GM12892 (cell line): ENCODE data around the gene SV2A.

ENCODE experiments used
- POLR2A ChIP-seq: IDR thresholded peaks from 2 replicates; pipeline ENCODE4 v1.6.1; 2011; ENCODE audit warnings: low read depth, low read length, control low read depth
- POLR2AphosphoS5 ChIP-seq: IDR thresholded peaks from 2 replicates; pipeline ENCODE4 v1.6.1; 2011; ENCODE audit warnings: low read depth, low read length, control low read depth
- TAF1 ChIP-seq: IDR thresholded peaks from 2 replicates; pipeline ENCODE4 v1.6.1; 2011; ENCODE audit warnings: low read depth, mild to moderate bottlenecking, control low read depth, low read length, borderline replicate concordance

DNA sequence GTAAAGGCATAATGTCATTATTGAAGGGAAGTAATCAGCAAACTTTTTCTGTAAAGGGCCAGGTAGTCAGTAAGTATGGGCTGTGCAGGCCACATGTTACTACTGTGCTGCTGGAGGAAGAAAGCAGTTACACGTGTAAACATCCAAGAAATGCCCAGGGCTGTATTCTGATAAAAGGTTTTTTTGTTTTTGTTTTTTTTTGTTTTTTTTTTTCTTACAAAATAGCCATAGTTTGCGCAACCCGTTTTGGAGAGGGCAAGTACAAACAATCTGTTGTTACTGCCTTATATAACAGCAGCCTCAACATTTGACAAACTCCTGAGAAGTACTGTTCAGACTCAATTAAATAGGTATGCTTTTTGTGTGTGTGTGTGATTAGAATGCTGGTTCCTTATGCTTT is 45.7 kb upstream of the SV2A start:
- TF ChIP-seq POLR2A, result no peak
- TF ChIP-seq POLR2AphosphoS5, result no peak
- no peak for TF ChIP-seq TAF1
